Measurements from ENCODE around the gene PPP1R12B.
"Not testable (repeated sequence)": the region's sequence is repeated elsewhere in the genome, so short reads cannot be mapped to it uniquely, and the experiment has no call there.

Gene PPP1R12B

DNA sequence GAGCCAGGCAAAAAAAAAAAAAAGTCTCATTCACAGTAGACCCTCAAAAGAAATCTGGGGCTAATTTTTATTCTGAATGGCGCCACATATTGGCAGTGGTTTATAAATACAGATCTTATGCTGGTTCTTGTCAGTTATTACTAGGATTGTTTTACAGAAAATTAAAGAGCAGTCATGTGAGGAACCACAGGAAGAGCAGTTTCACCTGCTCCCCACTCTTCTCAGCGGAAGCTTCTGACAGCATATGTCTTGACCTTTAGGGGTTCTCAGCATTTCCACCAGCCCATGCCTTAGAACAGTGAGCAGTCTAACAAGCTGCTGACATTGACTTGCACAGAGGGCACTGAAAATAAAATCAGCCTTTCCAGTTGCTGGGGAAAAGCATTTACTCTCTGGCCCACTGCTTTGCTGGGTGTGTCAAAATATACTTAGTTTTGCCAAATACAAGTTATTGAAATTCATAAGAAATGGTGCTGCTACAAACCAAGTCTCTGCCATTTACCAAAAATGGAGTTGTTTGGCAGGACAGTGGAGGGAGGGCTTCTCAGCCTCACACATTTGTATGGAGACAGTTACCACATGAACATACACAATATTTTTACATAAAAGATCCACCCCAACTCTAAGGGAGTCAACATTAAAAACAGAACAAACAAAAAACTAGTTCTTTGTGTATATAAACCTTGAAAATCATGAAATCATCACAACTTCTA lies 217.5 kb downstream of the PPP1R12B start:
- DNase-seq: no peak

DNA sequence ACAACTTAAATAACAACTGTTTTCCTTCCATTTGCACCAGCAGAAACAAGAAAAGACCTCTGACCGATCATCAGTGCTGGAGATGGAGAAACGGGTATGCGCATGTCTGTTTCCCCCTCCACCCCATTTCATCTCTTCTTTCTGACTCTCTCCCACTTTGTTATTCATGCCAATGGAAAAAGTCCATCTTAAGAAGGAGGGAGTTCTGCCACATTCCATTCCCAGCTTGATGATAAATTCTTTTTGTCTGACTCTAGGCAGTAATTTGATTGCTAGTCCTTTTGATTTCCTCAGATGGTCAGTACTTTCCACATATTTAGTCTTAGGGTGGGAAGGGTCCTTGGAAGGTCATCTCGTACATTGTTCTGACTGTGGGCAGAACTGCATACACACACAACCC lies 219.2 kb downstream of the PPP1R12B start:
- DNase-seq: no peak

DNA sequence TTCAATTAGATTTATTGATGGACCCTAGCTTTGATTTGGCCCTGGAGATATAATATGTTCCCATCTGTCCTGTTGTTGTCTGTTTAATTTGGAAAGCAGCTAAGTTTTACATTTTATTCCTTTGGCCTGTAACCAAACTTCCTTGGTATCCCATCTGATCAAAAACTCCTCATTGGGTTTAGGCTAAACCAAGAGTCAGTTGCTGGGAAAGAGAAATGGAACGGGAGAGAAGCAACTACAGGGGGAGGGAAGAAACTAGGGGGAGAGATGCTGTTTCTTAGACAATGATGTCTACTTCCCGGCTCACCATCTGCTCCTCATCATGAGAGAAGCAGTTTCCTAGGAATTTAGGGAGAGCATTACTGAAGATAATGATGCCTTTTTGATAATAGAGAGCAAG lies 219.9 kb downstream of the PPP1R12B start:
- no peak for DNase-seq

DNA sequence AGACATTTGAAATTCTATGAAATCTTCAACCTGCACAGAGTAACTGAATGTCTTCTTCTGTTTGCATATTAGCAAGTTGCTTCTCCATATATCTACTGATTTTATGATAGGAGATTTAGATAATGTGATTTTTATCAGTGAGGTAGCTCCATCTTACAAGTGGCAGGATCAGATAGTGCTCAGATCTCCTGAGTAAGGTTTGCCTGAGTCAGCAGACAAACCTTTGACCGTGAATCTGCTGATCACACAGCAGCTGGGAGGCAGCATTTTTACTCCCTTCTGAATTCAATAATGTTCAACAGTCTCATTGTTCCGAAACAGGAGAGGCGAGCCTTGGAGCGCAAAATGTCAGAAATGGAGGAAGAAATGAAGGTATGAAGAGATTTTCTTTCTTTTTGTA lies 220.3 kb downstream of the PPP1R12B start:
- DNase-seq: no peak

DNA sequence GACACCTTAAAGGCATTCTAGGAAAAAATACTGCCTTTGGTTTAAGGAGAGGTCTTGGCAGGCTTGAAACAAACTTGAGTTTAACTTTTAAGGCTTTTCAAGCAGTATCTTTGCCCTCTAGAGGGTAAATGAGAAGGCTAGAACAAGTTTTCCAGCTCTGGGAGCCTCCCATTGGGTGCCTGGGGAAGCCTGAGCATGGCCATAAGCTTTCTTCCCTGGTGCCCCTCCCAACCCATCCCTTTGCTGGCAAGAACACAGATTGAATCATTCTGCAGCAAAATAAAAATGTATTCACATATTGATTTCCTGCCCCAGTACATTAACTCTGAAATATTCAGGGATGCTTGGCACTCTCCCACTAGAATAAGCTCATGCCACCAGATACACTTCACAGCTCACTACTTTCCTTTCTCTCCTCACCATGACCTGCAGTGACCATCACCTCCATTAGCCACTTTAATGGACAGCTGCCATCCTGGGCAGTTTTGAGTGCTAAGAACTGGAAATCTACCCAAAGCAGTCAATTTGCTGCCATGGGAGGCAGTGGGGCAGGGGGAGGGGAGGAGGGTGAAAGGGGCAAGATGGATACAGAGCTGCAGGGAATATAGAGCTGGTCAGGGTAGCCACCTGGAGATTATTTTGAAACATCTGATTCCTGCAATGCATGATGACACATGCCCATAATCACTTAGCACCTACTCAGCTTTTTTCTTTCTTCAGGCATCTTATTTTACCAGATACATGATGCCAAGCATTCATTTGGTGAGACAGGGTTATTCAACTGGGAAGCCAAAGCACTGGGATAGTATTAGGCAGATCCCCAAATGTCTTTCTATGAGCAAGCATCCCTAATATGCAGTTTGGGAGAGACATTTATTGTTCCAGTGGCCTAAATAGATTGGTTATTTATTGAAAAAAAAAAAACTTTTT lies 221.2 kb downstream of the PPP1R12B start:
- no peak for DNase-seq

DNA sequence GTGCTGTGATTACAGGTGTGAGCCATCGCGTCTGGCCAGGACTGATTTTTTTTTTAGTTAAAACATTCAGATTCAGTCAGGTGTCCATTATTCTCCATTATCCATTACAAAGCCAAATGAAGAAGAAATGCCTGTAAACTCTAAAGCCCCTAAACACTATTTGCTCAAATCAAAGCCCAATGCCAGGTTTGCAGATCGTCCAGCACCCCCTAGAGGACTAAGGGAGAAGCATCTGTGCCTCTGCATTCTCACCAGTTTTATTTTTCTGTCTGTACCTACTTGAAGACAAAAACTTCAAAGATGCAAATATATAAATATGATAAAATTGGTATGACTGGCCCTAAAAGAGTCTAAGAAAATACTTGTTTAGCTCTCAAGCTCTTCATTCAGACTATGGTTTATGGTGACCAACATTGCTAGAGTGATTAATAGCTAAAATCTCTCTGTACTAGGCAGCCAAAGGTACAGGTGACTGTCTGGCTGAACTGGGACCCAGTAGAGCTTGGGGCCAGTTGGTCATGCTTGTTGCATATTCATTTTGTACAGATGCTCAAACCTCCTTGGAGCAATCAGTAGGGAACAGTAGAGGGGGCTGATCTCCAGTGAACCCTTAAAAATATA lies 223.3 kb downstream of the PPP1R12B start:
- DNase-seq: no peak

DNA sequence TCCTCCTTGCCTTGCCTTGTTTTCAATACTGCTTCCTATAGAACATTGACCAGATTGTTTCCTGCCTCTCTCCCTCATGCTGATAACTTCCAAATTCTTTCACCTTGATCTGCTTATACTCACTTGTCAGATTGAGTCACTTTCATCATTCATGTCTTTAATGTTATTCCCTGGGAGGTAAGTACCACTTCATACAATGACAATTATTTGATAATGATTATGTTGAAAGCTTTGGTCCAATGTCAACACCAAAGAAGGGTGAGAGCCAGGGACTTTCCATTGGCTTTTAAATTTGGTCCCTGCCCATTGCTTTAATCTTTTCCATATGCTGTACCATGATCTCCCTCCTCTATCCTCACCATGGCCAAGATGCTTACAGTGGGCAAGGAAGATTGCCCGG lies 224.4 kb downstream of the PPP1R12B start:
- no peak for DNase-seq

DNA sequence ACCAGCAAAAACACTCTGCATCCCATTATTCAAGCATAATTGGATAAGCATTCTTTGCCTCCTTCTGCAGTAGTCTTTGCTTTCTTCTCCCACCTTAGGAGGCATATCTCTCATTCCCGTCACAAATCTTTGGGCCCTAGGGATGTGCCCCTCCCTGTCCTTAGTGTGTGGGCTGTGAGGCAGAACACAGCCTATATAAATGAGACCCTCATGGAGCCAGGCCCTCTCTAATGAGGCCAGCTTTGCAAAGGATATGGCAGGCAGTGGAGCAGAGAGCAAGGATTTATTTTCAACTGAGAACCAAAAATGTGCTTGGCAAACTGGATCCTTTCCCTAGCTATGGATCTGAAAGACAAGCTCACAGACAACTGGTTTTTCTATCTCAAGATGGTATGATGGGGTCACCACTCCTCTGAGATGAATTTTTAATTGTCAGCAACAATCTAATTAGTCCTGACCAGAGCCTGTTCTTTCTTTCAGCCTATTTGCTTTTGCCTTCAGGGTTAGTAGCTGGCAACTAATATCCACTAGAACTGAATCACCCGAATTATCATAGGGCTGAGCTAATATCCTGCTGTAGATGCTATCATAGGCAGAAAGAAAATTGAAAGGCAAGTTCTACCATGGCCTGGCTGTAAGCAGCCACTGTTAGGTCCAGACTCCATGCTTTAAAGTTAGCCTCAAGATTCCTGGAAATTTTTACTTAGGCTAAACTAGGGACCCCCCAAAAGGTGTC lies 227.6 kb downstream of the PPP1R12B start:
- no peak for DNase-seq

DNA sequence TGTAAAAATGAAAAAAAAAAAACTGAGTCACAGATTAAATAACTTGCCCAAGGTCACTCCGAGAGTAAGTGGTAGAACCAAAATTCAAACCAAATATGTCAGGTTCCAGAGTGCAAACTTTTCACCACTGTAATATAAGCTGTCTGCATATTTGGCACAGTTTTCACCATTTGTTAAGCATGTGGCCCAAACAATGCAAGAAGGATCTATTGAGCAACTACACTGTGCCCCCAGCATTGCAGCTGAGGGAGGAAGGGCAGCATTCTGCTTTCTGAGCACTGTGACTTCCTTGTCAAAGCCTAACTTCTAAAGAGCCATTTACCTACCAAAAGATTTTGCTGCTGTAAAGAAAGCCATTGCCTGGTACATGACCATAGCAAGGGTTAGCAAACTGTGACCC lies 228.3 kb downstream of the PPP1R12B start:
- DNase-seq: no peak

DNA sequence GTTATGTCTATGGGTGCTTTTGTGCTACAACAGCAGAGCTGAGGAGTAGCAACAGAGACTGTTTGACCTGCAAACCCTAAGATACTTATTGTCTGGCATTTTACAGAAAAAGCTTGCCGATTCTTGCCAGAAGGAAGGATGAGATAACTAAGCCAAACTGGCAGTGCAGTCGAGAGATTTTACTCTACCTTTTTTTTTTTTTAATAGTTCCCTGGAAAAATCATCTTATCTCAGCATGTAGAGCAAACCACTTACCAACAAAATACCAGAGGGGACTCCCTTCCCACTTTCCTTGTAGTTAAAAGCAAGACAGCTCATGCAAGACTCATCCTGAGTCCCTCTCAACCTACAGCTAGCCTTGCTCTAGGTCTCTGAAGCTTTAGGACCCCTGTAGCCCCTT lies 228.9 kb downstream of the PPP1R12B start:
- no peak for DNase-seq

DNA sequence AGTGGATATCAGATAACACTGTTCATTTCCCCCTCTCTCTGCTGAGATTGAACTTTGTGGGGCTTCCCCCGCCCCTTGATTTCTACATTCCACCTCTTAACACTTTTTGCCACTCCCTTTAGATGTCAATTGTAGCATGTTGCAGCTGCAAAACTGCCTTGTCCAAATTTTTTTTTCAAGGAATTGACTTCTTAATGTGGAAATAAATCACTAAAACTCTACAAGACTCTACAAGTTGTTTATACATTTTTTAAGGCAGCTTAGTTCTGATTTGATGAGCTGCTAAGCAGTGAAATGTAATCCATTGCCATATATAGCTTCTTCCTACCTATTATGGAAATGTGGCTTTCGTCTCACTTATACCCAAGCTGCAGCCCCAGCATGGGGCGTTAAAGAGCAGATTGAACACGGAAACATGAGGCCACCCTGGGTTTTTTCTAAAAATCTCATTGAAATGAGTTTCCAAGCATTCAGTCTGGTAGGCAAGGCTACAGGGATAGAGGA lies 229.6 kb downstream of the PPP1R12B start:
- no peak for DNase-seq

DNA sequence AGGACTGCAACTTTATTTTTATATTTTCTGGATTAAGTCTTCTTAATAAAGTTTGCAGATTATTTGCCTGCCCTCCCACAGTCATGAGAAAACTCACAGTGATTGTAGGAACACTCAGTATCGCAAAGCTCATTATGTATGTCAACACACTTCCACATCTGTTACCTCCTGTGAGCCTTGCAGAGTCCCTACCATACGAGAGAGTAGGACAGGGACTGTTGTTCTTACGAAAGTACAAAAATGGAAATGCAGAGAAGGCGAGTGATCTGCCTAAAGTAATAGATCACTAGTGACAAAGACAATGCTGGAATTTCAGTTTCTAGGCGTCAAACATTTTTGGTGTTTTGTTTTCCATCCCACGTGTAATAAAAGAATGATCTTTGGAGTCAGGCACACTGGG lies 230.1 kb downstream of the PPP1R12B start:
- no peak for DNase-seq

DNA sequence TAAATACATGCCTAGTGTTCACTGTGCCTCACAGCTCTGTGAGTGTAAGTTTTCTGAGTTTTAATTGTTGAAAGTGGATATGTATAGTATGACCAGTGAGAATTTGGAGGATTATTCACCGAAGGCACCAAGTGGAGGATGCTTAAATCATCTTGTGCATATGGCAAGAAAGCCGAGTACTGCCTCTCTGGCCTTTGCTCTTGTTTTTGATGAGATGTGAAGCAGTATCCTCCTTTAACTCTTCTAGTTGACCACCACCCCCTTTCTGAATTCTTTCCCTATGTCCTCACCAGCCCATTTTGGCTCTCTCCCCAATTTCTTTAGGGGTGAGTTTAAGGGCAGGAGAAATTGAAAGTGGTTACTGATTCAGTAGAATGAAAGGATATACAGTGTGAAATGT lies 231.3 kb downstream of the PPP1R12B start:
- DNase-seq: no peak

DNA sequence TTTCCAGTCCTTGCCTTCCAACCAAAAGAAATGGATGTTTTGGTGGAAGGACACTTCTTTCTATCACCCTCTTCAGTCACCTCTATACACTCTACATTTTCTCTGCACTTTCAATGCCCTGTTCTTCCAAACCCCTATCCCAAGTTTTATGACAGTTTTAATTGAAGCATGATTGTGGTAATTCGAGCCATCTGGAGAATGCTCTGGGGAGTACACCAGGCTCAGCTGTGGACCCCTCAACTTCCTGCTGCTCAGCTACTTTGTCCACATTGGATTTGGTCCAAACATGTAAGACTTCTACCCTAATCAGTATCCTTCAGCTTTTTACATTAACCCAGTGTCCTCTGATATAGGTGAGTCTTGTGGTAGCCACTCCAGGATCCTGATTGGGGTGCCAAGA lies 232.1 kb downstream of the PPP1R12B start:
- DNase-seq: no peak

DNA sequence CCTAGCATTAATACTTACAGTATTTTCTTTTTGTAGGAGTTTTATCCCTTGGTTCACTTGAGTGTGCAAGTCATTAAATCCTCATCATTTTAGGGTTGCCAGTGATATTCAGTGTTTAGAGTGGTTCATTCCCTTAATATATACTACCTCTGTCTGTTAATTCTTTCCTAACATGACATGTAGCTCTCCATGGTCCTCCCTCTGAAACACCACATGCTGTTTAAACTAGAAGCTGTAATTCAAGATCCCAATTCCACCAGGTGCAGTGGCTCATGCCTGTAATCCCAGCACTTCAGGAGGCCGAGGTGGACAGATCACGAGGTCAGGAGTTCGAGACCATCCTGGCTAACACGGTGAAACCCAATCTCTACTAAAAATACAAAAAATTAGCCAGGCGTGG lies 233.9 kb downstream of the PPP1R12B start:
- not testable (repeated sequence) for DNase-seq

DNA sequence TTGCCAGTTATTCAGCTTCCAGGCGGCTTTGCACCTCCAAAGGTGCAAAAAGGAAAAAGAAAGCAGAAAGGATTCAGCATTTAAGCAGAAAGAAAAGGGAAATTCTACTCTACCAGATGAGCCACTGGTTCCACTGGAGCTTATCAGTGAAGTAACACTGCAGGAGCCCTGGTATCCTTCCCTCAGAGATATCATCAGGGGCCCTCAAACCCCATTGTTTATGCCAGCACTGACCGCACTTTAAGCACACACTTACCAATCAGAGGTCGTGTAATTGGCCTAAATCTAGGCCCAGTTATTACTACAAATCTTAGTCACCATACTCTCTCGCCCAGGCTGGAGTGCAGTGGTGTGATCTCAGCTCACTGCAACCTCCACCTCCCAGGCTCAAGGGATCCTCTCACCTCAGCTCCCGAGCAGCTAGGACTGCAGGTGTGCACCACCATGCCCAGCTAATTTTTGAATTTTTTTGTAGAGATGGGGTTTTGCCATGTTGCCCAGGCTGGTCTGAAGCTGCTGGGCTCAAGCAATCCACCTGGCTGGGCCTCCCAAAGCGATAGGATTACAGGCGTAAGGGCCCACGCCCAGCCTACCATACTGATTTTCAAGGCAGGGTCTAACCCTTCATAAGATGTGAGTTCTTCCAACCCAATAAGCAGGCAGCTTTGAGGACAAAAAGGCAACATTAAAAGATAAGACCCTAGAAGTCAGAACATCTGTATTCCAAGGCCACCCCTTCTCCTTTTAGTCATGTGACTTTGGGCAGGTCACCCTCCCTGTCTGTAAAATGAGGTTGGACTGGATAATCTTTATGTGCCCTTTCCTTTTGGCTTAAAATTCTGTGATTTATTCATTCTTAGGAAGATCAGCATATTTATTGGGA lies 236.4 kb downstream of the PPP1R12B start:
- no peak for DNase-seq

DNA sequence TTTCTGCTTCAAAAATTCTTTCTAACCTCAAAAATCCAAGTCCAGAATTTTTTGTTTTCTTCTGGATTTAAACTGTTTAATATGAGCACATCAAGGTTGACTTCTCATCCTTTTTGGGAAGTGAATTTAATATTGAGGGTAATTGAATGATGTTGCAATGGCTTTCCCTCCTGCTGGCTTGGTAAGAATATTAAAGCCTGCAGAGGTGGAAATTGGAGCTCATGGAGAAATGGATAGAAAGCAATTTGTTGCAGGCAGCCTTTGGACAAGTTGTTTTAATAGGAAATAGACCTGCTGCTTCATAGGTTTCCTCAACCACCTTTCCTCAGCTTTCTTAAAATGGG lies 237.1 kb downstream of the PPP1R12B start:
- DNase-seq: no peak

DNA sequence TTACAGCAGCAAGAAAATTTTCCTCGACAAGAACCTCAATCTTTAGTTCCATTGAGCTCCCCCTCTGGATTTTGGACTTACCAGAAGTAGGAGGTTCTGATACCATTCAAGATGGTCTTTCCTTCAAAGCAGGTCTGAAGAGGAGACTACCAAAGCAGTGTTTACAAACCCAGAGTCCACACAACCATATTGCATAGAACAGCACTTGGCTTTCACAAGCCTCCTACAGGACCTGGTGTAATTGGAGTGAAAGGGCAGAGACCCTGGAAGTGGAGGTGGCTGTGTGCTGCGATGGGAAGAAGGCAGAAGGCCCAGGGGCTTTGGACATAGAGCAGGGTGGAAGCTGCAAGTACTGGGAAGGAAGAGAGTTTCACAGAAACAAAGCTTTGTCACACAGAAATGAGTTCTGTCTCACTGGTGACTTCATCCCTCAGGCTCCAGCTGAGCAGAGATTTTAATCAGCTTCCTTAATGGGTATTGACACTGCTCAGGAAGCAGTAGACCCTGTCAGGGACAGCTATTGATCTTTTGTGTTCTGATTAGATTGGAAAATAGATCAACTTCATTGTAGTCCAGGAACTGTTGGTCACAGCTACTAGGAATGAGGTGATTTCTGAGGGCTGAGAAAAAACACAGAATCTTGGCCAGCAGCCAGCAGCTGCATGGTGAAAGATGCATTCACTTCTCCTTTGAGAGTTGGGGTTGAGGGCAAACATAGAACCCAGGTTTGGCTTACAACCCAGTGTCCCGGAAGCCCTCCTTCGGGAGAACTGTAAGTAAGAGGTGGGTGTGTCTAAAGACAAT lies 237.7 kb downstream of the PPP1R12B start:
- DNase-seq: no peak

DNA sequence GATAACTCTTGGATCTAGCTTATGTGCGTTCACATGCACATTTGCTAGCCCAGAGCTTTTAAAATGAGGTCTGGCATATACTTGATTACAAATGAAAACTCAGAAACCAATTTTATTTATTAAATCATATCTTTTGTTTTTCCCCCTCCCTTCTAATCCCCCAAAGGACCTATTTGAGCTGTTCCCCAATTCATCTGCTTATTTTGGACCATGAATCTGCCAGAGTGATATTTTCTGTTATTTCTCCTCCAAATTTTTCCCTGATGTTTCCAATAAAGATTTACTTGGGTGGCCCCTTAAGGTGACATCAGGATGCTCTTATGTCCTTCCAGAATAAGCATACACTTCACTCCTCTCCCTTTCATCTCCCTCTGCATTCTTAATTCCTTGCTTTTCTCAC lies 238.4 kb downstream of the PPP1R12B start:
- no peak for DNase-seq

DNA sequence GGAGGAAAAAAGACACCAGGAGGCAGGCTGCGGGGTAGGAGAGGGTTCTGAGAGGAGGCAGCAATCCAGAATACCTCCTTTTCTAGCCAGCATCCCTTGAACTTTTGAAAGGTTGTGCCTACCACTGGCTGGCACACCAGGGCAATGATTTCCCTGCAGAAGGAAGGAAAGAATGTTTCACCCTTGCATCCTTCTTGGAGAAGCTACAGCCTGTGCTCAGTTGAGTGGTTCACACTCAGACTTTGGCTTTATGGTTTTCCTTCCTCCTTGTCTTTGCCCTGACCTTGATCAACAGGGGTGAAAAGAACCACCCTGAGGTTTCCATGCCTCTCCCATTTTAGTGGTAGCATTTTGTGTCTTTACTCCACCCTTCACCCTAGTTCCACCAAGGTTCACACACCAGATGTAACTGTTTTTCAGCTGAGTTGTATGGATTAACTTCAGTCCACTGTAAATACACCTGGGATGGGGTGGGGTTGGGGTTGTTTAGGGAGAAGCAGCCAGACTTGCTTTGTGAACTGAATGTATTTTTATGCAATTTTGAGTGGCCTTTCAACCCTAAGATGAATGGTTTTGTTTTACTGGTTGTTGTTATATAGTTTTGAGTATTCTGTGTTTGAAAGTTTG lies 239.5 kb downstream of the PPP1R12B start:
- DNase-seq: no peak

Measured in stimulated activated CD4-positive, alpha-beta T cell treated with anti-CD3 and anti-CD28 coated beads, Interleukin-4, amount 100 ng/mL, for 4 hours (primary cell).